Gastroesophageal sphincter (tissue), 3 donors: ENCODE data around the gene GALNS.

Source experiments
- EP300 ChIP-seq: sonication (generic); formaldehyde crosslinking; IDR thresholded peaks from one replicate; pipeline ENCODE4 v1.6.1; 2017; ENCODE audit warnings: antibody characterized with exemption, mild to moderate bottlenecking
- TF ChIP-seq, protein P1 (sequence below), 4 experiments: fragments of 200-600 bp in 2 of 4; fragments of 450-650 bp in 2 of 4; sonication (generic) in 1 of 4; IDR thresholded peaks; one replicate each; pipeline ENCODE4 v1.5.1; 2017 to 2019; ENCODE audit warnings: antibody characterized with exemption in 4 of 4, mild to moderate bottlenecking in 2 of 4, moderate library complexity in 2 of 4

DNA sequence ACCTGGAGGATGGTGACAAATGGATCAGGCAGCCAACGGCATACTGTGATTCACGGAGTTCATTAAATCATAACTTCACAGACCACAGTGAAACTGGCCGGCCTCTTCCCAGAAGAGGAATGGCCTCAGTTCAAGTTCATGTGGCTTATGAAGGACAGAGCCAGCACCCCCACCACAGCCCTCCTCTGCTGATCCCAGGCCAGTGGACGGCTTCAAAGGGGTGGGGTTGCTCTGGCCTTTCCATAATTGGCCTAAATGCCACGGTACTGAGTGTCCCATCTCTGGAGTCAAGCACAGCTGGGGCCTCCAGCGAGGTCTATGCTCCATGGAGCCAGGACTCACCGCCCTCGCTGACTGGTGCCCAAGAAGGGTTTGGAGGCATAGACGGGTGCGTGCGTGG, 21.4 kb downstream of the GALNS start:
- TF ChIP-seq, protein P1, sequence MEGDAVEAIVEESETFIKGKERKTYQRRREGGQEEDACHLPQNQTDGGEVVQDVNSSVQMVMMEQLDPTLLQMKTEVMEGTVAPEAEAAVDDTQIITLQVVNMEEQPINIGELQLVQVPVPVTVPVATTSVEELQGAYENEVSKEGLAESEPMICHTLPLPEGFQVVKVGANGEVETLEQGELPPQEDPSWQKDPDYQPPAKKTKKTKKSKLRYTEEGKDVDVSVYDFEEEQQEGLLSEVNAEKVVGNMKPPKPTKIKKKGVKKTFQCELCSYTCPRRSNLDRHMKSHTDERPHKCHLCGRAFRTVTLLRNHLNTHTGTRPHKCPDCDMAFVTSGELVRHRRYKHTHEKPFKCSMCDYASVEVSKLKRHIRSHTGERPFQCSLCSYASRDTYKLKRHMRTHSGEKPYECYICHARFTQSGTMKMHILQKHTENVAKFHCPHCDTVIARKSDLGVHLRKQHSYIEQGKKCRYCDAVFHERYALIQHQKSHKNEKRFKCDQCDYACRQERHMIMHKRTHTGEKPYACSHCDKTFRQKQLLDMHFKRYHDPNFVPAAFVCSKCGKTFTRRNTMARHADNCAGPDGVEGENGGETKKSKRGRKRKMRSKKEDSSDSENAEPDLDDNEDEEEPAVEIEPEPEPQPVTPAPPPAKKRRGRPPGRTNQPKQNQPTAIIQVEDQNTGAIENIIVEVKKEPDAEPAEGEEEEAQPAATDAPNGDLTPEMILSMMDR (IDR thresholded peaks at IDR 0.05): no peak
- TF ChIP-seq EP300: no peak
